ENCODE data around the gene TMEM87B. TPM values are rescaled to one million over a fixed set of nuclear protein-coding genes. Genes with fewer than 3 reads are reported as not detected.
"Not testable (repeated sequence)": the region's sequence is repeated elsewhere in the genome, so short reads cannot be mapped to it uniquely, and the experiment has no call there.

Gene TMEM87B
- polyA plus RNA-seq, 4 donors: 17.3 to 43.3 (median 26.1) TPM

DNA sequence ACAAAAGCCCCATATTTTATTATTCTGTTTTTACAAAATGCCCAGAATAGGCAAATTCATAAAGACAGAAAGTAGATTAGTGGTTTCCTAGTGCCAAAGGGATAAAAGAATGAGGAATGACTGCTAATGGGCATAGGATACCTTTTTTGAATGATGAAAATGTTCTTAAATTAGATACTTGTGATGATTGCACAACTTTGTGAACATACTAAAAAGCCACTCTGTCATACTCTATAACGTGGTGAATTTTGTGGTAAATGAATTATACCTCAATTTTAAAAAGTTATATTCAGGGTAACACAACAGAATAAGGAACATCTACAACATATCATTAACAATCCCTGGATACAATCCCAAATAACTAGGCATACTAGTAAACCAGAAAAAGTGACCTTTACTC lies 74.0 kb downstream of the TMEM87B start:
- no peak for FAIRE-seq

DNA sequence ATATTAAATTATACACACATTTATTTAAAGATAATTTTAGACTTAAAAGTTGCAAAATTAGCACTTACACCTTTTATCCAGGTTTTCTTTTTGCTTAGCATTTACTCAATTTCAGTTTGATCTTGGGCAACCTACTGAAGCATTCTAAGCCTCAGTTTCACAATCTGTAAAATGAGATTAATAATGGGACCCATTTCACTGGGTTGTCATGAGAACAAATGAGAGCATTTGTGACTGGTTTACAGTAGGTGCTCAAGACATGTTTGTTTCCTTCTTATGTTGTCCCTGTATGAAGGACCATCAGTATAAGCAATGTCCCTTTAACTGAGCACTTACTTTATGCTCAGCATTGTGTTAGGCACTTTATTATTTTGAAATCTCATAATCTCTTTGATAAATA lies 78.3 kb downstream of the TMEM87B start:
- H3K4me3 ChIP-seq (ENCODE audit: low read depth in 1 of 3, low read length in 3 of 3): no peak overlapping the region
- H3K27me3 ChIP-seq (ENCODE audit: control insufficient read depth in 3 of 3, insufficient read depth in 3 of 3, low read length in 3 of 3): peaks cover 0 to 14% (median 0%) of the 10 kb centered on the region in 3 donors
- H3K27ac ChIP-seq (ENCODE audit: low read depth in 1 of 3, low read length in 2 of 3): no peak overlapping the region
- peaks cover 0 to 4% (median 0%) of the 10 kb centered on the region in 3 donors for H3K4me1 ChIP-seq (ENCODE audit: control insufficient read depth in 3 of 3, insufficient read depth in 2 of 3, low read depth in 1 of 3, low read length in 2 of 3)
- DNase-seq (no peak), FAIRE-seq (no peak)
- H3K36me3 ChIP-seq (ENCODE audit: control insufficient read depth in 3 of 3, insufficient read depth in 2 of 3, low read depth in 1 of 3, low read length in 3 of 3): no peaks in the 10 kb centered on the region
- no peaks in the 10 kb centered on the region for H3K9me3 ChIP-seq (ENCODE audit: control insufficient read depth in 2 of 2, insufficient read depth in 1 of 2, low read depth in 1 of 2, low read length in 1 of 2)

More for the DNA sequence above, 74.0 kb downstream of the TMEM87B start:
- no peak overlapping the region for H3K4me3 ChIP-seq (ENCODE audit: low read depth in 1 of 3, low read length in 3 of 3)
- peaks cover 0 to 15% of the 10 kb centered on the region in 2 donors for H3K9me3 ChIP-seq (ENCODE audit: control insufficient read depth in 2 of 2, insufficient read depth in 1 of 2, low read depth in 1 of 2, low read length in 1 of 2)
- no peak overlapping the region for H3K27ac ChIP-seq (ENCODE audit: low read depth in 1 of 3, low read length in 2 of 3)
- no peaks in the 10 kb centered on the region for H3K27me3 ChIP-seq (ENCODE audit: control insufficient read depth in 3 of 3, insufficient read depth in 3 of 3, low read length in 3 of 3)
- no peaks in the 10 kb centered on the region for H3K36me3 ChIP-seq (ENCODE audit: control insufficient read depth in 3 of 3, insufficient read depth in 2 of 3, low read depth in 1 of 3, low read length in 3 of 3)
- 78 to 85% (median 82%) methylated on average over 1 of the region's 1 CpG for WGBS, 3 donors
- H3K4me1 ChIP-seq (ENCODE audit: control insufficient read depth in 3 of 3, insufficient read depth in 2 of 3, low read depth in 1 of 3, low read length in 2 of 3): no peaks in the 10 kb centered on the region
- no peak for DNase-seq

DNA sequence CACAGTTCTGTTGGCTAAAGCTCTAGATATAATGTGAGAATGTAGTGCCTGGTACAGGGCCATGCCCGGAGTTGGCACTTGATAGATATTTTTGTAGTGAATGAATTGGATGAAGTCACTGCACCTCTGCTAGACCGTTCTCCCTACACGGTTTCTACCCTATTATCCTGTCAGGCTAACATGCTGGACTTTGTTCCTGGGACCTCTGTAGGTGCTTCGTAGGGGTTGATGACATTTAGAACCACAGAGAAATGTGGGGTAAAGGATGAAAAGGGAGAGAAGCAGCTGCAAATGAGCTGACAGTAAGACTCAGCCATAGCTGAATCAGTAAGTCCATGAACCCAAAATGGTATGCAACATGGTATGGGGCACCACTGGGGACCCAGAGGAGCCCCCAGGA lies 79.1 kb downstream of the TMEM87B start:
- peaks cover 0 to 4% (median 0%) of the 10 kb centered on the region in 3 donors for H3K4me1 ChIP-seq (ENCODE audit: control insufficient read depth in 3 of 3, insufficient read depth in 2 of 3, low read depth in 1 of 3, low read length in 2 of 3)
- no peak for DNase-seq
- H3K4me3 ChIP-seq (ENCODE audit: low read depth in 1 of 3, low read length in 3 of 3): no peak overlapping the region
- no peak overlapping the region for H3K27ac ChIP-seq (ENCODE audit: low read depth in 1 of 3, low read length in 2 of 3)
- no peak for FAIRE-seq
- H3K27me3 ChIP-seq (ENCODE audit: control insufficient read depth in 3 of 3, insufficient read depth in 3 of 3, low read length in 3 of 3): peaks cover 0 to 14% (median 0%) of the 10 kb centered on the region in 3 donors
- no peaks in the 10 kb centered on the region for H3K36me3 ChIP-seq (ENCODE audit: control insufficient read depth in 3 of 3, insufficient read depth in 2 of 3, low read depth in 1 of 3, low read length in 3 of 3)
- H3K9me3 ChIP-seq (ENCODE audit: control insufficient read depth in 2 of 2, insufficient read depth in 1 of 2, low read depth in 1 of 2, low read length in 1 of 2): no peaks in the 10 kb centered on the region
- WGBS, 3 donors: 60 to 81% (median 72%) methylated on average over 4 of the region's 4 CpGs

DNA sequence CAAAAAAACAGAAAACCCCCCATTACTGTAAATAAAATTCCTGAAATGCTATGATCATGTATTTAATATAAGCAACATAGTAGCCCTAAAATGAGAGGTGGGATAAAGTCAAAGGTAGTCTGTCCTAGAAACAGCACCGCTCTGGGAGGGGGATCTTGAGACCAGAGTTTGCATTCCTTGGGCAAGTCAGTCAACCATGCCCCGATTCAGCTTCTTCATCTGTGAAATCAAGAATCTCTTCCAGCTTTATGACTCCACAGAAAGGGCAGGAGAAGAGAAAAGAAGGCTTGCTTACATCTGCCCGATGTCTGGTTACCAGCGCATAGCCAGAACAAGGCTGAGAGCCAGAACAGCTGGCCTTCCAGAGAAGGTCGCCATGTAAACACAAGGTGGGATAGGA lies 81.0 kb downstream of the TMEM87B start:
- peaks cover 0 to 25% (median 0%) of the 10 kb centered on the region in 3 donors for H3K27me3 ChIP-seq (ENCODE audit: control insufficient read depth in 3 of 3, insufficient read depth in 3 of 3, low read length in 3 of 3)
- DNase-seq (no peak), FAIRE-seq (no peak)
- WGBS, 3 donors: 91 to 94% (median 91%) methylated on average over 5 of the region's 5 CpGs
- no peaks in the 10 kb centered on the region for H3K36me3 ChIP-seq (ENCODE audit: control insufficient read depth in 3 of 3, insufficient read depth in 2 of 3, low read depth in 1 of 3, low read length in 3 of 3)
- no peak overlapping the region for H3K4me3 ChIP-seq (ENCODE audit: low read depth in 1 of 3, low read length in 3 of 3)
- H3K9me3 ChIP-seq (ENCODE audit: control insufficient read depth in 2 of 2, insufficient read depth in 1 of 2, low read depth in 1 of 2, low read length in 1 of 2): no peaks in the 10 kb centered on the region
- peaks cover 0 to 4% (median 0%) of the 10 kb centered on the region in 3 donors for H3K4me1 ChIP-seq (ENCODE audit: control insufficient read depth in 3 of 3, insufficient read depth in 2 of 3, low read depth in 1 of 3, low read length in 2 of 3)
- no peak overlapping the region for H3K27ac ChIP-seq (ENCODE audit: low read depth in 1 of 3, low read length in 2 of 3)

DNA sequence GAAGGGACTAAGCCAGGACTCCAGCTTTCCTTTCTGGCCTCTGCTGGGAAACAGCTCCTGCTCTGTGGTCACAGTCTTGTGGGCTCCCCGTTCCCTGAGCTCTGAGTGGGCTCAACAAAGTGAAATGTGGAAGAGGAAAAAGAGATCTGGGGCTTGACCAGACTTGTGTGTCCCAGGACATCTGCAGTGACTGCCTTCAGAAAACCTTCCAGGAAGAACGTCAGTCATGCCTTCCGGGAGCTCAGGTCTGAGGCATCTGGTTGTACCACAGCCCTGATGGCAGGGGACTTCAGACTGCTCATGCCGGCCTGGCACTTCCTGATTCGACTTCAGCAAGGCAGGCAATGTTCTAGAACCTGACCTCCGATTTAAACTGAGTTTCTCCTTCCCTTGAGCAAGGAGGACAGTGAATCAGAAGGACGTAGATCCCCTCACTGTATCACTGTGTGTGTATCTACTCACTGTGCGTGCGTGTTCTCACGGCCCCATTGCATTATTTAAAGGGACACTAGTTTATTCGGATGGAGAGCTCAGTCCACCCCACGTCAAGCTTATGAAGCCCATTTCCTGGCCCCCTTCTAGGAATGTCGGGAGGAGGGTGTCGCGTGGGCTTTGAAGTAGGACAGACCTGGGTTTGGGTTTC lies 82.6 kb downstream of the TMEM87B start:
- Histone ChIP-seq H3K36me3 (ENCODE audit: control insufficient read depth in 3 of 3, insufficient read depth in 2 of 3, low read depth in 1 of 3, low read length in 3 of 3) (no peaks in the 10 kb centered on the region), H3K27me3 (ENCODE audit: control insufficient read depth in 3 of 3, insufficient read depth in 3 of 3, low read length in 3 of 3) (peaks cover 0 to 39% (median 0%) of the 10 kb centered on the region in 3 donors), H3K9me3 (ENCODE audit: control insufficient read depth in 2 of 2, insufficient read depth in 1 of 2, low read depth in 1 of 2, low read length in 1 of 2) (no peaks in the 10 kb centered on the region), H3K27ac (ENCODE audit: low read depth in 1 of 3, low read length in 2 of 3) (no peak overlapping the region), H3K4me1 (ENCODE audit: control insufficient read depth in 3 of 3, insufficient read depth in 2 of 3, low read depth in 1 of 3, low read length in 2 of 3) (peaks cover 0 to 4% (median 0%) of the 10 kb centered on the region in 3 donors), H3K4me3 (ENCODE audit: low read depth in 1 of 3, low read length in 3 of 3) (peak overlapping the region in 2 of 3 donors; percentile 43 to 56)
- 10 to 27% (median 20%) methylated on average over 15 of the region's 15 CpGs for WGBS, 3 donors
- DNase-seq (peak; percentile 36 to 60), FAIRE-seq (no peak)

DNA sequence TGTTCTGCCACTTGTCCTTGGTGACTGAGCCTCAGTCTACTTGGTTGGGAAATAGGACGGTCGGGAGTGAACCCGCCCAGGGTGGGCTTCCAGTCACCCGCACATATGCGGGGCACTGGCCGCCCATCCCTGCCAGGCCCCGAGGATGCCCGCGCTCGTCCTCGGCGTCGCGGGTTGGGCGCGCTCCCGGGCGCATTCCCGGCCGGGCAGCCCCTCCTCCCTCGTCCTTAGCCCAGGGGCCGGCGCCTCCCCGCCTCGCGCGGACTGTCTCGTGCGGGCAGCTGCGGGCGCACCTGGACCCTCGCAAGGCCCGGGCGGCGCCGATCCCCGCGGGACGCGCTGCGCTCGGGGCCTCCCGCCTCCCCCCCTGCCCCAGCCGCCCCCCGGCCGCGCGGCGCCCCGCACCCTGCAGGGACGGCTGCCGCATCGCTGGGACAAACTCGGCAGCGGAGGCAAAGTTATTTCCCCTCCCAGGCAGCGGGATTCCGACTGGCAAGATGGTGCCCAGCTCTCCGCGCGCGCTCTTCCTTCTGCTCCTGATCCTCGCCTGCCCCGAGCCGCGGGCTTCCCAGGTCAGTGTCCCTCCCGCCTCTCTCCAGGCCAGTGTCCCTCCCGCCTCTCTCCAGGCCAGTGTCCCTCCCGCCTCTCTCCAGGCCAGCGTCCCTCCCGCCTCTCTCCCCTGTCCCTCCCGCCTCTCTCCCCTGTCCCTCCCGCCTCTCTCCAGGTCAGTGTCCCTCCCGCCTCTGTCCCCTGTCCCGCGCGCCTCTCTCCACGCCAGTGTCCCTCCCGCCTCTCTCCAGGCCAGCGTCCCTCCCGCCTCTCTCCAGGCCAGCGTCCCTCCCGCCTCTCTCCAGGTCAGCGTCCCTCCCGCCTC lies 83.3 kb downstream of the TMEM87B start, which contains the start of gene FBLN7:
Gene FBLN7 (plus strand): TSS at position 227 of the 874 bp plus-strand sequence. CDS start 271 bp downstream, at position 498.
- Histone ChIP-seq H3K4me3 (ENCODE audit: low read depth in 1 of 3, low read length in 3 of 3) (peak within 1 kb of the TSS; percentile 29 to 56 (median 43)), H3K27me3 (ENCODE audit: control insufficient read depth in 3 of 3, insufficient read depth in 3 of 3, low read length in 3 of 3) (peaks cover 0 to 43% (median 0%) of the 10 kb centered on the region in 3 donors), H3K27ac (ENCODE audit: low read depth in 1 of 3, low read length in 2 of 3) (no peak within 1 kb of the TSS), H3K4me1 (ENCODE audit: control insufficient read depth in 3 of 3, insufficient read depth in 2 of 3, low read depth in 1 of 3, low read length in 2 of 3) (peaks cover 0 to 4% (median 0%) of the 10 kb centered on the region in 3 donors), H3K9me3 (ENCODE audit: control insufficient read depth in 2 of 2, insufficient read depth in 1 of 2, low read depth in 1 of 2, low read length in 1 of 2) (no peaks in the 10 kb centered on the region), H3K36me3 (ENCODE audit: control insufficient read depth in 3 of 3, insufficient read depth in 2 of 3, low read depth in 1 of 3, low read length in 3 of 3) (no peaks in the 10 kb centered on the region)
- 1 to 5% (median 2%) methylated on average over 35 to 84 of the region's 84 CpGs for WGBS, 3 donors
- DNase-seq (peak in 1 of 2 donors; percentile 25), FAIRE-seq (no peak)

DNA sequence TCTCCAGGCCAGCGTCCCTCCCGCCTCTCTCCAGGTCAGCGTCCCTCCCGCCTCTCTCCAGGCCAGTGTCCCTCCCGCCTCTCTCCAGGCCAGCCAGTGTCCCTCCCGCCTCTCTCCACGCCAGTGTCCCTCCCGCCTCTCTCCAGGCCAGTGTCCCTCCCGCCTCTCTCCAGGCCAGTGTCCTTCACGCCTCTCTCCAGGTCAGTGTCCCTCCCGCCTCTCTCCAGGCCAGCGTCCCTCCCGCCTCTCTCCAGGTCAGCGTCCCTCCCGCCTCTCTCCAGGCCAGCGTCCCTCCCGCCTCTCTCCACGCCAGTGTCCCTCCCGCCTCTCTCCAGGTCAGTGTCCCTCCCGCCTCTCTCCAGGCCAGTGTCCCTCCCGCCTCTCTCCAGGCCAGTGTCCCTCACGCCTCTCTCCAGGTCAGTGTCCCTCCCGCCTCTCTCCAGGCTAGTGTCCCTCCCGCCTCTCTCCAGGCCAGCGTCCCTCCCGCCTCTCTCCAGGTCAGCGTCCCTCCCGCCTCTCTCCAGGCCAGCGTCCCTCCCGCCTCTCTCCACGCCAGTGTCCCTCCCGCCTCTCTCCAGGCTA lies 84.1 kb downstream of the TMEM87B start:
- peaks cover 0 to 43% (median 0%) of the 10 kb centered on the region in 3 donors for H3K27me3 ChIP-seq (ENCODE audit: control insufficient read depth in 3 of 3, insufficient read depth in 3 of 3, low read length in 3 of 3)

DNA sequence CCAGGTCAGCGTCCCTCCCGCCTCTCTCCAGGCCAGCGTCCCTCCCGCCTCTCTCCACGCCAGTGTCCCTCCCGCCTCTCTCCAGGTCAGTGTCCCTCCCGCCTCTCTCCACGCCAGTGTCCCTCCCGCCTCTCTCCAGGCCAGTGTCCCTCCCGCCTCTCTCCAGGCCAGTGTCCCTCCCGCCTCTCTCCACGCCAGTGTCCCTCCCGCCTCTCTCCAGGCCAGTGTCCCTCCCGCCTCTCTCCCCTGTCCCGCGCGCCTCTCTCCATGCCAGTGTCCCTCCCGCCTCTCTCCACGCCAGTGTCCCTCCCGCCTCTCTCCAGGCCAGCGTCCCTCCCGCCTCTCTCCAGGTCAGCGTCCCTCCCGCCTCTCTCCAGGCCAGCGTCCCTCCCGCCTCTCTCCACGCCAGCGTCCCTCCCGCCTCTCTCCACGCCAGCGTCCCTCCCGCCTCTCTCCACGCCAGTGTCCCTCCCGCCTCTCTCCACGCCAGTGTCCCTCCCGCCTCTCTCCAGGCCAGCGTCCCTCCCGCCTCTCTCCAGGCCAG lies 84.7 kb downstream of the TMEM87B start:
- H3K4me1 ChIP-seq (ENCODE audit: control insufficient read depth in 3 of 3, insufficient read depth in 2 of 3, low read depth in 1 of 3, low read length in 2 of 3); H3K36me3 ChIP-seq (ENCODE audit: control insufficient read depth in 3 of 3, insufficient read depth in 2 of 3, low read depth in 1 of 3, low read length in 3 of 3); H3K9me3 ChIP-seq (ENCODE audit: control insufficient read depth in 2 of 2, insufficient read depth in 1 of 2, low read depth in 1 of 2, low read length in 1 of 2); H3K27ac ChIP-seq (ENCODE audit: low read depth in 1 of 3, low read length in 2 of 3); DNase-seq; FAIRE-seq: not testable (repeated sequence)
- Histone ChIP-seq H3K4me3 (ENCODE audit: low read depth in 1 of 3, low read length in 3 of 3) (peak overlapping the region in 1 of 3 donors; percentile 10), H3K27me3 (ENCODE audit: control insufficient read depth in 3 of 3, insufficient read depth in 3 of 3, low read length in 3 of 3) (peaks cover 0 to 43% (median 0%) of the 10 kb centered on the region in 3 donors)
- WGBS, 3 donors: 3 to 7% (median 4%) methylated on average over 26 to 31 of the region's 38 CpGs

More for the DNA sequence above, 84.1 kb downstream of the TMEM87B start:
- not testable (repeated sequence) for H3K4me1 ChIP-seq (ENCODE audit: control insufficient read depth in 3 of 3, insufficient read depth in 2 of 3, low read depth in 1 of 3, low read length in 2 of 3); DNase-seq; H3K27ac ChIP-seq (ENCODE audit: low read depth in 1 of 3, low read length in 2 of 3); H3K36me3 ChIP-seq (ENCODE audit: control insufficient read depth in 3 of 3, insufficient read depth in 2 of 3, low read depth in 1 of 3, low read length in 3 of 3); FAIRE-seq; H3K9me3 ChIP-seq (ENCODE audit: control insufficient read depth in 2 of 2, insufficient read depth in 1 of 2, low read depth in 1 of 2, low read length in 1 of 2)
- peak overlapping the region in 1 of 3 donors; percentile 41 for H3K4me3 ChIP-seq (ENCODE audit: low read depth in 1 of 3, low read length in 3 of 3)
- WGBS, 3 donors: 2 to 5% (median 3%) methylated on average over 9 to 15 of the region's 32 CpGs

Data from small intestine (tissue), 7 donors.